ENCODE data around the gene TMEM132D. TPM values are rescaled to one million over a fixed set of nuclear protein-coding genes. Genes with fewer than 3 reads are reported as not detected.

The TMEM132D gene
- total and polyA plus RNA-seq, 2 experiments from 2014 or later, result 2.0 to 2.4 TPM

DNA sequence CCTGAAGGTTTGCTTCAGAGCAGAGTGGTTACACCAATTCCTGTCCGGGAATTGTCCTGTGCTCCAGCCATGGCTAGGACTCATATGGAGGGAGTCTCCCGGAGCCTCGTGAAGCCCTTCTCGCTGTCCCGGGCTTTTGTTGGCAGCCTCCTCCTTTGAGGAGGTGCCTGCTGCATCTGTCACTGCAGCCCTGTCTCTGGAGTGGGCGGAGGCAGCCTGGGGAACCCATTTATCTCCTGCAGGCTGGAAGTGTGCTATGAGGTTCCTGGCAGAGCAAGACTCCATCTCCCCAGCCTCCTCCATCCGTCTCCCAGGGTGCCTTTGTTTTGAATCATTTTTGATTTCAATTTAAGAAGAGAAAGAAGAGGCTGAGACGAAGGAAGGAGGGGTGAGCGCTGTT, 695.3 kb downstream of the TMEM132D start:
- DNase-seq (ENCODE audit: low spot score), result no peak
- WGBS (ENCODE audit: low lambda C conversion rate, missing lambda C conversion rate), result 86% methylated on average over 9 of the region's 9 CpGs
- H3K4me3 ChIP-seq, result no peak overlapping the region
- H3K9me3 ChIP-seq (ENCODE audit: low read depth), result no peaks in the 10 kb centered on the region
- H3K9me2 ChIP-seq (replicated peaks; ENCODE audit: insufficient read depth), result no peaks in the 10 kb centered on the region
- no peaks in the 10 kb centered on the region for H3K4me1 ChIP-seq (ENCODE audit: insufficient read depth)
- H3K27ac ChIP-seq, result no peak overlapping the region
- no peak overlapping the region for H2AFZ ChIP-seq
- no peak for TF ChIP-seq EZH2 (IDR thresholded peaks at IDR 0.05; ENCODE audit: borderline replicate concordance)
- TF ChIP-seq, protein P1, sequence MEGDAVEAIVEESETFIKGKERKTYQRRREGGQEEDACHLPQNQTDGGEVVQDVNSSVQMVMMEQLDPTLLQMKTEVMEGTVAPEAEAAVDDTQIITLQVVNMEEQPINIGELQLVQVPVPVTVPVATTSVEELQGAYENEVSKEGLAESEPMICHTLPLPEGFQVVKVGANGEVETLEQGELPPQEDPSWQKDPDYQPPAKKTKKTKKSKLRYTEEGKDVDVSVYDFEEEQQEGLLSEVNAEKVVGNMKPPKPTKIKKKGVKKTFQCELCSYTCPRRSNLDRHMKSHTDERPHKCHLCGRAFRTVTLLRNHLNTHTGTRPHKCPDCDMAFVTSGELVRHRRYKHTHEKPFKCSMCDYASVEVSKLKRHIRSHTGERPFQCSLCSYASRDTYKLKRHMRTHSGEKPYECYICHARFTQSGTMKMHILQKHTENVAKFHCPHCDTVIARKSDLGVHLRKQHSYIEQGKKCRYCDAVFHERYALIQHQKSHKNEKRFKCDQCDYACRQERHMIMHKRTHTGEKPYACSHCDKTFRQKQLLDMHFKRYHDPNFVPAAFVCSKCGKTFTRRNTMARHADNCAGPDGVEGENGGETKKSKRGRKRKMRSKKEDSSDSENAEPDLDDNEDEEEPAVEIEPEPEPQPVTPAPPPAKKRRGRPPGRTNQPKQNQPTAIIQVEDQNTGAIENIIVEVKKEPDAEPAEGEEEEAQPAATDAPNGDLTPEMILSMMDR (IDR thresholded peaks at IDR 0.05; ENCODE audit: poor library complexity), result no peak
- no peak for TF ChIP-seq EZH2phosphoT487 (IDR thresholded peaks at IDR 0.05; ENCODE audit: low read depth, severe bottlenecking, unreplicated experiment)
- H4K20me1 ChIP-seq (ENCODE audit: insufficient read depth, poor library complexity, severe bottlenecking), result no peaks in the 10 kb centered on the region
- no peaks in the 10 kb centered on the region for H3K36me3 ChIP-seq (replicated peaks; ENCODE audit: insufficient read depth, low read depth)
- no peaks in the 10 kb centered on the region for H3K79me2 ChIP-seq
- no peak overlapping the region for H3K4me2 ChIP-seq
- H3K27me3 ChIP-seq, result no peaks in the 10 kb centered on the region

- H3K79me2 ChIP-seq, result no peaks in the 10 kb centered on the region
- H3K9me3 ChIP-seq (ENCODE audit: low read depth), result no peaks in the 10 kb centered on the region
- H4K20me1 ChIP-seq (ENCODE audit: insufficient read depth, poor library complexity, severe bottlenecking), result no peaks in the 10 kb centered on the region
- H3K27me3 ChIP-seq, result no peaks in the 10 kb centered on the region
- H3K27ac ChIP-seq, result no peak overlapping the region
- no peak for DNase-seq (ENCODE audit: low spot score)
- no peaks in the 10 kb centered on the region for H3K4me1 ChIP-seq (ENCODE audit: insufficient read depth)
- no peak overlapping the region for H3K4me2 ChIP-seq
- H2AFZ ChIP-seq, result no peak overlapping the region
- no peaks in the 10 kb centered on the region for H3K36me3 ChIP-seq (replicated peaks; ENCODE audit: insufficient read depth, low read depth)
- H3K4me3 ChIP-seq, result no peak overlapping the region
- WGBS (ENCODE audit: low lambda C conversion rate, missing lambda C conversion rate), result 89% methylated on average over 9 of the region's 9 CpGs
- TF ChIP-seq EZH2phosphoT487 (IDR thresholded peaks at IDR 0.05; ENCODE audit: low read depth, severe bottlenecking, unreplicated experiment), result no peak
- no peak for TF ChIP-seq EZH2 (IDR thresholded peaks at IDR 0.05; ENCODE audit: borderline replicate concordance)
- TF ChIP-seq, protein P1 (IDR thresholded peaks at IDR 0.05; ENCODE audit: poor library complexity), result no peak
- H3K9me2 ChIP-seq (replicated peaks; ENCODE audit: insufficient read depth), result no peaks in the 10 kb centered on the region
Measured at GRCh38 chr12:129207084-129207483, 696.7 kb downstream of the TMEM132D start.

GRCh38 chr12:129203456-129203855, 700.4 kb downstream of the TMEM132D start:
- no peak for TF ChIP-seq EZH2 (IDR thresholded peaks at IDR 0.05; ENCODE audit: borderline replicate concordance)
- TF ChIP-seq EZH2phosphoT487 (IDR thresholded peaks at IDR 0.05; ENCODE audit: low read depth, severe bottlenecking, unreplicated experiment), result no peak
- TF ChIP-seq, protein P1 (IDR thresholded peaks at IDR 0.05; ENCODE audit: poor library complexity), result no peak
- H3K4me2 ChIP-seq, result no peak overlapping the region
- H3K4me3 ChIP-seq, result no peak overlapping the region
- H3K4me1 ChIP-seq (ENCODE audit: insufficient read depth), result no peaks in the 10 kb centered on the region
- no peaks in the 10 kb centered on the region for H3K79me2 ChIP-seq
- H4K20me1 ChIP-seq (ENCODE audit: insufficient read depth, poor library complexity, severe bottlenecking), result no peaks in the 10 kb centered on the region
- H3K36me3 ChIP-seq (replicated peaks; ENCODE audit: insufficient read depth, low read depth), result no peaks in the 10 kb centered on the region
- no peaks in the 10 kb centered on the region for H3K27me3 ChIP-seq
- no peak for DNase-seq (ENCODE audit: low spot score)
- WGBS (ENCODE audit: low lambda C conversion rate, missing lambda C conversion rate), result 67% methylated on average over 2 of the region's 2 CpGs
- H2AFZ ChIP-seq, result no peak overlapping the region
- H3K27ac ChIP-seq, result no peak overlapping the region
- H3K9me2 ChIP-seq (replicated peaks; ENCODE audit: insufficient read depth), result no peaks in the 10 kb centered on the region
- no peaks in the 10 kb centered on the region for H3K9me3 ChIP-seq (ENCODE audit: low read depth)
